Muscle of leg (tissue), 16 donors: ENCODE measurements around the gene STAM2. TPM values are rescaled to one million over a fixed set of nuclear protein-coding genes. Genes with fewer than 3 reads are reported as not detected.
A peak's percentile ranks its signal among the peaks of the same experiment; 100 is the strongest.

ENCODE experiments used
- DNase-seq: peaks from one replicate; pipeline ENCODE4 v3.0.0; 2013
- H3K27ac ChIP-seq: one replicate; pipeline ENCODE4 v1.5.1; 2013; ENCODE audit warnings: mild to moderate bottlenecking, low read length, control low read depth
- H3K27me3 ChIP-seq: one replicate; pipeline ENCODE4 v1.6.1; 2013; ENCODE audit warnings: low read length; ENCODE audit not compliant: control insufficient read depth, insufficient read depth
- H3K36me3 ChIP-seq: one replicate; pipeline ENCODE4 v1.6.1; 2013; ENCODE audit warnings: low read length; ENCODE audit not compliant: control insufficient read depth, insufficient read depth
- H3K4me1 ChIP-seq: one replicate; pipeline ENCODE4 v1.6.1; 2013; ENCODE audit warnings: low read length; ENCODE audit not compliant: control insufficient read depth, insufficient read depth
- H3K4me3 ChIP-seq: one replicate; pipeline ENCODE4 v1.5.1; 2013; ENCODE audit warnings: low read length, control low read depth
- H3K9me3 ChIP-seq: replicated peaks from 2 replicates; pipeline ENCODE4 v1.6.1; 2013; ENCODE audit warnings: low read depth, low read length; ENCODE audit not compliant: control insufficient read depth
- WGBS: methylation state at CpG from one replicate; pipeline ENCODE4 v1.1.5; 2013; ENCODE audit warnings: missing lambda C conversion rate; ENCODE audit not compliant: insufficient coverage; 5-methylcytosine and 5-hydroxymethylcytosine counted together
- long read RNA-seq, 11 donors: transcript quantifications; one replicate each; lab custom pipeline, GENCODE V29; 2026
- polyA plus RNA-seq, 8 donors: library from polyadenylated mRNA; unstranded; fragments of 120-200 nt; gene quantifications; one replicate each; pipeline versions ENCODE4 v1.2.1 to v1.2.3, GENCODE V29; 2013; ENCODE audit warnings: inconsistent platforms in 1 of 8, low replicate concordance in 1 of 8; ENCODE audit not compliant: insufficient read length in 8 of 8, insufficient read depth in 1 of 8
- total RNA-seq: library from RNA; stranded (reverse); fragments of 120-200 nt; gene quantifications from one replicate; pipeline ENCODE4 v1.2.4, GENCODE V29; 2013

The STAM2 gene
- 29.5 TPM for total RNA-seq
- 10 to 100 TPM; 15.3 to 24.3 (median 19.4) TPM for polyA plus RNA-seq
- long read RNA-seq, donor 1, full-length matches to known transcripts, result 4 of 4 reads
- long read RNA-seq, donor 1, partial matches to known transcripts, result 0 of 4 reads
- long read RNA-seq, donor 1, other reads (novel, unspliced or antisense), result 0 of 4 reads
- long read RNA-seq, donor 2, result 0 reads
- long read RNA-seq, donor 3, full-length matches to known transcripts, result 2 of 2 reads
- long read RNA-seq, donor 3, partial matches to known transcripts, result 0 of 2 reads
- long read RNA-seq, donor 3, other reads (novel, unspliced or antisense), result 0 of 2 reads
- long read RNA-seq, donor 4, result 0 reads
- long read RNA-seq, donor 5, full-length matches to known transcripts, result 11 of 11 reads
- long read RNA-seq, donor 5, partial matches to known transcripts, result 0 of 11 reads
- long read RNA-seq, donor 5, other reads (novel, unspliced or antisense), result 0 of 11 reads
- long read RNA-seq, donor 6, full-length matches to known transcripts, result 5 of 5 reads
- long read RNA-seq, donor 6, partial matches to known transcripts, result 0 of 5 reads
- long read RNA-seq, donor 6, other reads (novel, unspliced or antisense), result 0 of 5 reads
- long read RNA-seq, donor 7, result 0 reads
- long read RNA-seq, donor 8, full-length matches to known transcripts, result 4 of 4 reads
- long read RNA-seq, donor 8, partial matches to known transcripts, result 0 of 4 reads
- long read RNA-seq, donor 8, other reads (novel, unspliced or antisense), result 0 of 4 reads
- long read RNA-seq, donor 9, full-length matches to known transcripts, result 5 of 5 reads
- long read RNA-seq, donor 9, partial matches to known transcripts, result 0 of 5 reads
- long read RNA-seq, donor 9, other reads (novel, unspliced or antisense), result 0 of 5 reads
- long read RNA-seq, donor 10, full-length matches to known transcripts, result 3 of 3 reads
- long read RNA-seq, donor 10, partial matches to known transcripts, result 0 of 3 reads
- long read RNA-seq, donor 10, other reads (novel, unspliced or antisense), result 0 of 3 reads
- long read RNA-seq, donor 11, full-length matches to known transcripts, result 6 of 6 reads
- long read RNA-seq, donor 11, partial matches to known transcripts, result 0 of 6 reads
- long read RNA-seq, donor 11, other reads (novel, unspliced or antisense), result 0 of 6 reads

- WGBS, result under 1% methylated on average over 68 of the region's 72 CpGs
- peaks cover 2% of the 10 kb centered on the region for H3K4me1 ChIP-seq
- peak; percentile 97 for DNase-seq
These were observed at the start of gene STAM2 for GRCh38 chr2:152175368-152176112. TSS of gene STAM2 (minus strand) at chr2:152175763. CDS start at chr2:152175642, 121 bp downstream.

GRCh38 chr2:152223977-152224376 is 48.4 kb upstream of the STAM2 start:
- Histone ChIP-seq H3K27ac (peak overlapping the region; percentile 23), H3K27me3 (no peaks in the 10 kb centered on the region), H3K4me1 (peaks cover 12% of the 10 kb centered on the region), H3K36me3 (no peaks in the 10 kb centered on the region), H3K9me3 (no peaks in the 10 kb centered on the region), H3K4me3 (no peak overlapping the region)
- DNase-seq, result peak; percentile 88
- WGBS, result no CpG with 5 or more reads among the region's 2 CpGs

More at GRCh38 chr2:152175368-152176112, at the start of gene STAM2:
- no peaks in the 10 kb centered on the region for H3K27me3 ChIP-seq
- no peaks in the 10 kb centered on the region for H3K9me3 ChIP-seq
- peak within 1 kb of the TSS; percentile 96 for H3K27ac ChIP-seq
- H3K36me3 ChIP-seq, result no peaks in the 10 kb centered on the region
- H3K4me3 ChIP-seq, result peak within 1 kb of the TSS; percentile 82

GRCh38 chr2:152222975-152223637 is 47.5 kb upstream of the STAM2 start:
- H3K4me1 ChIP-seq, result peaks cover 12% of the 10 kb centered on the region
- WGBS, result 0% methylated on average over 1 of the region's 7 CpGs
- H3K9me3 ChIP-seq, result no peaks in the 10 kb centered on the region
- H3K36me3 ChIP-seq, result no peaks in the 10 kb centered on the region
- H3K27me3 ChIP-seq, result no peaks in the 10 kb centered on the region
- DNase-seq, result peak; percentile 95
- no peak overlapping the region for H3K4me3 ChIP-seq
- H3K27ac ChIP-seq, result peak overlapping the region; percentile 33

GRCh38 chr2:152221839-152222238 is 46.3 kb upstream of the STAM2 start:
- DNase-seq, result peak; percentile 95
- Histone ChIP-seq H3K27me3 (no peaks in the 10 kb centered on the region), H3K36me3 (no peaks in the 10 kb centered on the region), H3K4me3 (no peak overlapping the region), H3K9me3 (no peaks in the 10 kb centered on the region), H3K4me1 (peaks cover 11% of the 10 kb centered on the region), H3K27ac (peak overlapping the region; percentile 69)
- no CpG with 5 or more reads among the region's 3 CpGs for WGBS

- no peak overlapping the region for H3K27ac ChIP-seq
- peaks cover 11% of the 10 kb centered on the region for H3K4me1 ChIP-seq
- no CpG with 5 or more reads among the region's 4 CpGs for WGBS
- no peaks in the 10 kb centered on the region for H3K27me3 ChIP-seq
- no peaks in the 10 kb centered on the region for H3K36me3 ChIP-seq
- H3K4me3 ChIP-seq, result no peak overlapping the region
- no peaks in the 10 kb centered on the region for H3K9me3 ChIP-seq
- no peak for DNase-seq
These were observed 43.7 kb upstream of the STAM2 start for GRCh38 chr2:152219077-152219828.

- Histone ChIP-seq H3K36me3 (no peaks in the 10 kb centered on the region), H3K9me3 (no peaks in the 10 kb centered on the region), H3K27ac (no peak overlapping the region), H3K27me3 (no peaks in the 10 kb centered on the region), H3K4me1 (no peaks in the 10 kb centered on the region), H3K4me3 (no peak overlapping the region)
- WGBS, result no CpG with 5 or more reads among the region's 2 CpGs
- no peak for DNase-seq
These were observed 25.9 kb upstream of the STAM2 start for GRCh38 chr2:152201466-152201830.

- H3K4me3 ChIP-seq, result no peak overlapping the region
- peak; percentile 59 for DNase-seq
These were observed 25.3 kb upstream of the STAM2 start for GRCh38 chr2:152200565-152201465.

GRCh38 chr2:152200101-152200500 is 24.5 kb upstream of the STAM2 start:
- no peaks in the 10 kb centered on the region for H3K36me3 ChIP-seq
- no peak for DNase-seq
- WGBS, result 100% methylated on average over 2 of the region's 4 CpGs
- H3K27me3 ChIP-seq, result no peaks in the 10 kb centered on the region
- no peak overlapping the region for H3K4me3 ChIP-seq
- no peaks in the 10 kb centered on the region for H3K4me1 ChIP-seq
- H3K9me3 ChIP-seq, result no peaks in the 10 kb centered on the region
- H3K27ac ChIP-seq, result no peak overlapping the region

More at GRCh38 chr2:152200565-152201465, 25.3 kb upstream of the STAM2 start:
- Histone ChIP-seq H3K4me1 (no peaks in the 10 kb centered on the region), H3K9me3 (no peaks in the 10 kb centered on the region), H3K27me3 (no peaks in the 10 kb centered on the region), H3K36me3 (no peaks in the 10 kb centered on the region), H3K27ac (no peak overlapping the region)
- WGBS, result 49% methylated on average over 5 of the region's 9 CpGs
